Activated naive CD4-positive, alpha-beta T cell treated with anti-CD3 and anti-CD28 coated beads, Interleukin-2, amount 50 U/mL, for 24 hours (primary cell): ENCODE measurements around the gene LRMDA.
A peak's percentile ranks its signal among the peaks of the same experiment; 100 is the strongest.

ENCODE experiments used
- H3K27ac Mint-ChIP-seq: one replicate; pipeline ENCODE4 v1.8.0; 2021; ENCODE audit warnings: mild to moderate bottlenecking, mixed read lengths
- H3K27me3 Mint-ChIP-seq: one replicate; pipeline ENCODE4 v1.8.0; 2021; ENCODE audit warnings: mixed read lengths
- H3K36me3 Mint-ChIP-seq: one replicate; pipeline ENCODE4 v1.8.0; 2021; ENCODE audit warnings: mixed read lengths
- H3K4me1 Mint-ChIP-seq: one replicate; pipeline ENCODE4 v1.8.0; 2021; ENCODE audit warnings: mixed read lengths
- H3K4me3 Mint-ChIP-seq: one replicate; pipeline ENCODE4 v1.8.0; 2021; ENCODE audit warnings: mild to moderate bottlenecking, mixed read lengths
- H3K9me3 Mint-ChIP-seq: one replicate; pipeline ENCODE4 v1.8.0; 2021; ENCODE audit warnings: mixed read lengths

LRMDA gene

DNA sequence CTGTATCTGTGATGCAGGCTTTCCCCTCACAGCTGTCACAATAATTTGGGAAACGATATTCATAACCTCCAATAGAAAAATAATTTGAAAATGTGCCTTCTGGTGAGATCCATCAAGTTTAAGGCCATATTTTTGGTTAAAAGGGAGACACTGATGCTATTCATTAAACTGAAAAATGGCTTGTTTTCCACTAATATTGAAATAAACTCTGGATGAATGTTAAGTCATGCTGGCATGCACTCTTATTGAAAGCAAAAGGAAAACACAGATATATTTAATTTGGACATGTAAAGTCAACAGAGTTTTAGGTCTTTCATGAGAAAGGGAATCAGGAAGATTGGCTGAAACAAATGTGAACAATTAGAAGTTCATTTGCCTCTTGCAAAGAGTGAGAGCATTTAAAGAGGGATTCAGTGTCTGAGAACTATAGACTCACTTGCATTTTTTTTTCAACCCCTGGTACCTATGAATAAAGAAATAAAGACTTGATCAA lies 879.2 kb downstream of the LRMDA start:
- Mint-ChIP-seq H3K4me3 (no peak overlapping the region), H3K4me1 (no peaks in the 10 kb centered on the region), H3K27me3 (peaks cover 3% of the 10 kb centered on the region), H3K9me3 (no peaks in the 10 kb centered on the region), H3K27ac (no peak overlapping the region), H3K36me3 (no peaks in the 10 kb centered on the region)

- no peaks in the 10 kb centered on the region for H3K4me1 Mint-ChIP-seq
- H3K27ac Mint-ChIP-seq: no peak overlapping the region
- no peaks in the 10 kb centered on the region for H3K36me3 Mint-ChIP-seq
- no peak overlapping the region for H3K4me3 Mint-ChIP-seq
- H3K9me3 Mint-ChIP-seq: no peaks in the 10 kb centered on the region
- peaks cover 3% of the 10 kb centered on the region for H3K27me3 Mint-ChIP-seq
Measured at GRCh38 chr10:76311752-76312636, 880.6 kb downstream of the LRMDA start.

- H3K4me3 Mint-ChIP-seq: no peak overlapping the region
- H3K9me3 Mint-ChIP-seq: peaks cover 5% of the 10 kb centered on the region
- H3K36me3 Mint-ChIP-seq: no peaks in the 10 kb centered on the region
- no peak overlapping the region for H3K27ac Mint-ChIP-seq
- H3K4me1 Mint-ChIP-seq: no peaks in the 10 kb centered on the region
- H3K27me3 Mint-ChIP-seq: no peaks in the 10 kb centered on the region
Measured at GRCh38 chr10:76315240-76315639, 883.8 kb downstream of the LRMDA start.

GRCh38 chr10:76316234-76316633 lies 884.8 kb downstream of the LRMDA start:
- Mint-ChIP-seq H3K9me3 (peaks cover 5% of the 10 kb centered on the region), H3K4me1 (no peaks in the 10 kb centered on the region), H3K4me3 (no peak overlapping the region), H3K27ac (no peak overlapping the region), H3K27me3 (no peaks in the 10 kb centered on the region), H3K36me3 (no peaks in the 10 kb centered on the region)

- Mint-ChIP-seq H3K36me3 (no peaks in the 10 kb centered on the region), H3K27me3 (no peaks in the 10 kb centered on the region), H3K4me1 (no peaks in the 10 kb centered on the region), H3K27ac (no peak overlapping the region), H3K9me3 (peaks cover 5% of the 10 kb centered on the region), H3K4me3 (no peak overlapping the region)
Measured at GRCh38 chr10:76317078-76317477, 885.7 kb downstream of the LRMDA start.

DNA sequence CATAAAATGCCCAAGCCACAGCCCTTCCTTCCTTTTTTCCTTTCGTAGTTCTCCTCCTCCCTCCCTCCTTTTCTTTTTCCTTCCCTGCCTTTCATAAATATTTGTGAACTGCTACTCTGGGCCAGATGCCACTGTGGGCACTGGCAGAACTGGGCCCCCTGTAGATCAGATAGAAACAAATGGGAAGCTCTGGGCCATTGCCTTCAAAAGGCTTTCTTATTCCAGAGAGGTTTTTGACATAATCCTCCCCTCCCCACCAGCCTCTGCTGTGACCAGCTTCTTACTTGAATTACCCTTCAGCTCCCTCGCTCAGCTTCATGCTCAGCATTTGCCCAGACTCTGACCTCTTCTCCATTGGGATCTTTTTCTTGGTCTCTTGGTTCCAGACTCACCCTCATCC lies 886.8 kb downstream of the LRMDA start:
- Mint-ChIP-seq H3K4me1 (no peaks in the 10 kb centered on the region), H3K4me3 (no peak overlapping the region), H3K27ac (no peak overlapping the region), H3K36me3 (no peaks in the 10 kb centered on the region), H3K27me3 (no peaks in the 10 kb centered on the region), H3K9me3 (peaks cover 5% of the 10 kb centered on the region)

DNA sequence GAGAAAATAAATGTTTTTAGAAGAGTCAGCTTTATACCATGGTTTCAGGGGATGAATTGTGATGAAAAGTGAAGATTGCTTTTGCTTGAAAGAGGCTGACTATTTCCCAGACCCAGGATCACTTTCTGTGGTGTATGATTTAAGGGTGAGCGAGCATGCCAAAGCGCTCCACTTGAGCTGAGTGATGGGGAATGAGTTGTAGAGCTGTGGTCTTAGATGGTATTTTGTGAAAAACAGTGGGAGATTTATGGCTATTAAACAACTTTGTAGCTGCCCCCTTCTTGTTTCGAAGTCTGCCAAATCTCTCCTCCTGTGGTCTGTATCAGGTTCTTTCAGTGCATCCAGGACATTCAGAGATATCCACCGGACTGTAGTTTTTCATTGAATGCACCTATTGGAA lies 888.2 kb downstream of the LRMDA start:
- Mint-ChIP-seq H3K36me3 (no peaks in the 10 kb centered on the region), H3K4me1 (no peaks in the 10 kb centered on the region), H3K4me3 (no peak overlapping the region), H3K9me3 (peaks cover 5% of the 10 kb centered on the region), H3K27ac (no peak overlapping the region), H3K27me3 (peaks cover 2% of the 10 kb centered on the region)

GRCh38 chr10:76324283-76324682 lies 892.9 kb downstream of the LRMDA start:
- Mint-ChIP-seq H3K27me3 (peaks cover 2% of the 10 kb centered on the region), H3K4me3 (no peak overlapping the region), H3K27ac (no peak overlapping the region), H3K36me3 (no peaks in the 10 kb centered on the region), H3K4me1 (no peaks in the 10 kb centered on the region), H3K9me3 (no peaks in the 10 kb centered on the region)

DNA sequence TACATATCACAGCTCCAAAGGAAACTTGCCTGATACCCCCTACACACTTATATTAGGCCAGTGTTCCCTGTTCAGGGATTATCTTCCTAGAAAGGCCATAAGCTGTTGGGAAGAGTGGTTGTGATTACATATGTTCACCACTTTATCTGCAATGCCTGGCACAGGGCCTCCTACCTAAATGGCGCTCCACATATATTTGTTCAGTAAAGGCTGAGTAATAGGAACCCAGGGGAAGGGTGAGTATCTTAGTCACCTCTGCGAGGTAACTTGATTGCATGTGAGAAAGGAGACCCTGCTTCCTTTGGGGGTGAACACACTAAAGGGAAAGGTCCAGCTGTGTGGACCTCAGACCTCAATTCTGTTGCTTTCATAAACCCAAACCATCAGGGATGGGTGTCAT lies 896.0 kb downstream of the LRMDA start:
- no peak overlapping the region for H3K4me3 Mint-ChIP-seq
- H3K36me3 Mint-ChIP-seq: no peaks in the 10 kb centered on the region
- peaks cover 2% of the 10 kb centered on the region for H3K27me3 Mint-ChIP-seq
- peak overlapping the region; percentile 6 for H3K27ac Mint-ChIP-seq
- H3K4me1 Mint-ChIP-seq: no peaks in the 10 kb centered on the region
- no peaks in the 10 kb centered on the region for H3K9me3 Mint-ChIP-seq

DNA sequence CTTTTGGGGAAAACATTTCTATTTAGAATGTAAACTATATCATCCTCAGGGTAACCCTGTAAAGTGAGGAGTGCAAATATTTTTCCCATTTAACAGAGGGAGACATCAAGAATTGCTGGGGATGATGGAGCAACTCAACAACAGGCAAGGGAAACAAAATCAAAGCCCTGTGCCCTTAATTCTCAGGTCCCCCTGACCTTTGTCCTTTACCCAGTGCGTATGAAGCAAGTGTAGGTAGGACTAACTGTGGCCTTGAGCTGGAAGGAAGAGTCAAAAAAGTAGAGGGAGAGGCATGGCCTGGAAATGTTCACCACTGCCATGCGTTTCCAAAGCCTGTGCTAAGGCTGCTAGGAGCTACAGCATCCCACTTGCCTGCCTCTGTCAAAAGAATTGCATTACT lies 896.9 kb downstream of the LRMDA start:
- Mint-ChIP-seq H3K4me3 (no peak overlapping the region), H3K27me3 (peaks cover 2% of the 10 kb centered on the region), H3K36me3 (no peaks in the 10 kb centered on the region), H3K9me3 (no peaks in the 10 kb centered on the region), H3K4me1 (no peaks in the 10 kb centered on the region), H3K27ac (no peak overlapping the region)

- no peaks in the 10 kb centered on the region for H3K9me3 Mint-ChIP-seq
- no peak overlapping the region for H3K27ac Mint-ChIP-seq
- H3K27me3 Mint-ChIP-seq: no peaks in the 10 kb centered on the region
- no peaks in the 10 kb centered on the region for H3K36me3 Mint-ChIP-seq
- H3K4me1 Mint-ChIP-seq: no peaks in the 10 kb centered on the region
- H3K4me3 Mint-ChIP-seq: no peak overlapping the region
Measured at GRCh38 chr10:76329891-76330575, 898.6 kb downstream of the LRMDA start.

- peaks cover 2% of the 10 kb centered on the region for H3K27me3 Mint-ChIP-seq
- peaks cover 4% of the 10 kb centered on the region for H3K9me3 Mint-ChIP-seq
- no peaks in the 10 kb centered on the region for H3K4me1 Mint-ChIP-seq
- H3K4me3 Mint-ChIP-seq: no peak overlapping the region
- H3K27ac Mint-ChIP-seq: no peak overlapping the region
- no peaks in the 10 kb centered on the region for H3K36me3 Mint-ChIP-seq
Measured at GRCh38 chr10:76331742-76332141, 900.3 kb downstream of the LRMDA start.

DNA sequence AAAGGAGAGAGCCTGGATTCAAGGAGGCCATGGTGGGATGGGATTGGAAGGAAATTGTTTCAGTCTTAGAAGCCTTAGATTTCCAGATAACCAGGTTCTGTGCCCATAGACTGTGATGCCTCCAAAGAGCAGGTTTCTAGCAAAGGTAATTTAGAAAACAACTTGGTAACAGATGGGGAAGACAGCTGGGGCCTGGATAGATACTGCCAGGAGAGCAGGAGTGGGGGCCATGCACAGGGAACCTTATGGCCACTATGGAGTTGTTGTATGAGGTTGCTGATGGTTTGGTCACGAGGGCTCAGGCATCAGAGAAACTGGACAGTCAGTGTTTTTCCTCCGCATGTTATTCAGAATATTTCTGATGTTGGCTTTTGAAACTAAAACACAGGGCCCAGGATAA lies 901.9 kb downstream of the LRMDA start:
- Mint-ChIP-seq H3K36me3 (no peaks in the 10 kb centered on the region), H3K9me3 (peaks cover 4% of the 10 kb centered on the region), H3K4me1 (no peaks in the 10 kb centered on the region), H3K27ac (no peak overlapping the region), H3K27me3 (peaks cover 2% of the 10 kb centered on the region), H3K4me3 (no peak overlapping the region)

DNA sequence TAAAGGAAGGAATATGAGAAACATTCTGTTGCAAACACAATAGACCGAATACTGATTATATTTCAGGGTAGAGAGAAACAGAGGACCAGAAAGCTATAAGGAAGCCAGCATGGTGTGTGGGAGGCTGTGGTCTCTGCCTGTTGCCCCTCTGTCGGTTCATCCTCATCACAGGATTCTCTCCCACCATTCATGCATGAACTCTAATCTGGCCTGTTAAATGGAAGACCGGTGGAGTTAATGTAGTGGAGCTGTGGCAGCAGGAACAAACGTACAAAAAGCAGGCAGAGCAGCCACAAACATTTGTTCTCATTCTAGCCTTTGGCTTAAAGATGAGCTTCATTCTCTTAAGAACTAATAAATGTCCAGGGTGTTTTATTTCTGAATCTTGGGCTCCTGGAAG lies 902.4 kb downstream of the LRMDA start:
- Mint-ChIP-seq H3K9me3 (peaks cover 4% of the 10 kb centered on the region), H3K4me3 (no peak overlapping the region), H3K36me3 (no peaks in the 10 kb centered on the region), H3K4me1 (no peaks in the 10 kb centered on the region), H3K27me3 (peaks cover 2% of the 10 kb centered on the region), H3K27ac (no peak overlapping the region)

GRCh38 chr10:76334255-76334654 lies 902.8 kb downstream of the LRMDA start:
- no peak overlapping the region for H3K27ac Mint-ChIP-seq
- H3K27me3 Mint-ChIP-seq: peaks cover 2% of the 10 kb centered on the region
- peaks cover 4% of the 10 kb centered on the region for H3K9me3 Mint-ChIP-seq
- H3K4me1 Mint-ChIP-seq: no peaks in the 10 kb centered on the region
- H3K4me3 Mint-ChIP-seq: no peak overlapping the region
- no peaks in the 10 kb centered on the region for H3K36me3 Mint-ChIP-seq

- Mint-ChIP-seq H3K4me3 (no peak overlapping the region), H3K27me3 (peaks cover 2% of the 10 kb centered on the region), H3K4me1 (no peaks in the 10 kb centered on the region), H3K27ac (no peak overlapping the region), H3K36me3 (no peaks in the 10 kb centered on the region), H3K9me3 (peaks cover 4% of the 10 kb centered on the region)
Measured at GRCh38 chr10:76336213-76336963, 905.0 kb downstream of the LRMDA start.
